Measurements from ENCODE around the gene SELENOO.

The SELENOO gene

DNA sequence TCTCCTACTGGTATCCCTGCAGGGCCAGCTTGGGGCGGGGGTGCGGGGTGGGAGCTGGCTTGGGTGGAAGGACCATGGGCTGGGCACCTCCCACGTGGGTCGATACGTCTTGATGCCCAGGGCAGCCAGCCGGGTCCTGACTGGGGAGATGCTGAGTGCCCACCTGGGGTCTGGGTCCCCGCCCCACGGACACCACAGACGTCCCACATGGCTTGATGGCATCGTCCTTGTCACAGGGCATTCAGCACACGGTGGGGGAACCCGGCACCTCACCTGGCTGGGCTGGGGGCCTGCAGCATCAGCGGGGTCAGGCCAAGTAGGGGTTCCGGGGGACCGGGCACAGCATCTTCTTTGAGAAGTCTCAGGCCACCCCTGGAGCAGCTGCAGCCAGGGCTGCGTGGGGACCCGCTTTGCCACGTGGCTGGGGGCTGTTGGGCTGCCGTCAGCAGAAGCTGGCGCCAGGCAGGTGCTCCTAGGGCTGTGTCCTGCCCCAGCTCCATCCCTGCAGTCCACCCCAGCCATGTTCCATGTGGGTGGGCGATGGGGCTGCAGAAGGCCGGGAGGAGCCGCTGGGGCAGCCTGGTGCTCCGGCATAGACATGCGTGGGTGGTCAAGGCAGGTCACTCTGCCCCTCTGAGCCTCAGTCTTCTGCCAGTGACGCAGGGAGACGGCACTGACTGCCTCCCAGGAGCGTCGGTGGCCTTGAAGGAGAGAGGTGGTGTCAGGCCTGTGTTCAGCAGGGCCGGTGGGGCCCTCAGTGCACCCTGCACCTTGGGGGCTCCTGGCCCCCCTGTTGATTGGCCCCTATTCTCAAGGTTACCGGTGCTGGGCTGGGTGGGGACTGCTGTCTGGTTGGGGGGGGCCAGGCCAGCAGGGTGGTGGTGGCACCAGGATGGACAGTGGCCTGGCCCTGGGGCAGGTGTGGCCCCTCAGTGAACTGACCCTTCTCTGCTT lies 8.4 kb downstream of the SELENOO start:
- no peak for TF ChIP-seq TCF12 (IDR thresholded peaks at IDR 0.05; ENCODE audit: low read depth)
- TF ChIP-seq TAF1 (IDR thresholded peaks at IDR 0.05; ENCODE audit: low read depth), result no peak
- TF ChIP-seq ZBTB7A (IDR thresholded peaks at IDR 0.05; ENCODE audit: low read depth), result no peak
- TF ChIP-seq NFIC (IDR thresholded peaks at IDR 0.05), result no peak
- no peak for TF ChIP-seq FOXM1 (IDR thresholded peaks at IDR 0.05; ENCODE audit: borderline replicate concordance, low read depth)
- no peak for TF ChIP-seq TEAD4 (IDR thresholded peaks at IDR 0.05)
- TF ChIP-seq CEBPB (IDR thresholded peaks at IDR 0.05), result no peak
- TF ChIP-seq RAD21 (IDR thresholded peaks at IDR 0.05; ENCODE audit: low read depth), result no peak
- TF ChIP-seq, protein P1, sequence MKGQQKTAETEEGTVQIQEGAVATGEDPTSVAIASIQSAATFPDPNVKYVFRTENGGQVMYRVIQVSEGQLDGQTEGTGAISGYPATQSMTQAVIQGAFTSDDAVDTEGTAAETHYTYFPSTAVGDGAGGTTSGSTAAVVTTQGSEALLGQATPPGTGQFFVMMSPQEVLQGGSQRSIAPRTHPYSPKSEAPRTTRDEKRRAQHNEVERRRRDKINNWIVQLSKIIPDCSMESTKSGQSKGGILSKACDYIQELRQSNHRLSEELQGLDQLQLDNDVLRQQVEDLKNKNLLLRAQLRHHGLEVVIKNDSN (IDR thresholded peaks at IDR 0.05), result no peak
- TF ChIP-seq, protein P2, sequence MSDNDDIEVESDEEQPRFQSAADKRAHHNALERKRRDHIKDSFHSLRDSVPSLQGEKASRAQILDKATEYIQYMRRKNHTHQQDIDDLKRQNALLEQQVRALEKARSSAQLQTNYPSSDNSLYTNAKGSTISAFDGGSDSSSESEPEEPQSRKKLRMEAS (IDR thresholded peaks at IDR 0.05), result no peak
- no peak for TF ChIP-seq EGR1 (IDR thresholded peaks at IDR 0.05)
- no peak for TF ChIP-seq EP300 (IDR thresholded peaks at IDR 0.05; ENCODE audit: borderline replicate concordance)
- no peak for TF ChIP-seq YY1 (IDR thresholded peaks at IDR 0.05; ENCODE audit: low read depth)
- TF ChIP-seq CREB1 (IDR thresholded peaks at IDR 0.05; ENCODE audit: low read depth), result no peak
- TF ChIP-seq, protein P3, sequence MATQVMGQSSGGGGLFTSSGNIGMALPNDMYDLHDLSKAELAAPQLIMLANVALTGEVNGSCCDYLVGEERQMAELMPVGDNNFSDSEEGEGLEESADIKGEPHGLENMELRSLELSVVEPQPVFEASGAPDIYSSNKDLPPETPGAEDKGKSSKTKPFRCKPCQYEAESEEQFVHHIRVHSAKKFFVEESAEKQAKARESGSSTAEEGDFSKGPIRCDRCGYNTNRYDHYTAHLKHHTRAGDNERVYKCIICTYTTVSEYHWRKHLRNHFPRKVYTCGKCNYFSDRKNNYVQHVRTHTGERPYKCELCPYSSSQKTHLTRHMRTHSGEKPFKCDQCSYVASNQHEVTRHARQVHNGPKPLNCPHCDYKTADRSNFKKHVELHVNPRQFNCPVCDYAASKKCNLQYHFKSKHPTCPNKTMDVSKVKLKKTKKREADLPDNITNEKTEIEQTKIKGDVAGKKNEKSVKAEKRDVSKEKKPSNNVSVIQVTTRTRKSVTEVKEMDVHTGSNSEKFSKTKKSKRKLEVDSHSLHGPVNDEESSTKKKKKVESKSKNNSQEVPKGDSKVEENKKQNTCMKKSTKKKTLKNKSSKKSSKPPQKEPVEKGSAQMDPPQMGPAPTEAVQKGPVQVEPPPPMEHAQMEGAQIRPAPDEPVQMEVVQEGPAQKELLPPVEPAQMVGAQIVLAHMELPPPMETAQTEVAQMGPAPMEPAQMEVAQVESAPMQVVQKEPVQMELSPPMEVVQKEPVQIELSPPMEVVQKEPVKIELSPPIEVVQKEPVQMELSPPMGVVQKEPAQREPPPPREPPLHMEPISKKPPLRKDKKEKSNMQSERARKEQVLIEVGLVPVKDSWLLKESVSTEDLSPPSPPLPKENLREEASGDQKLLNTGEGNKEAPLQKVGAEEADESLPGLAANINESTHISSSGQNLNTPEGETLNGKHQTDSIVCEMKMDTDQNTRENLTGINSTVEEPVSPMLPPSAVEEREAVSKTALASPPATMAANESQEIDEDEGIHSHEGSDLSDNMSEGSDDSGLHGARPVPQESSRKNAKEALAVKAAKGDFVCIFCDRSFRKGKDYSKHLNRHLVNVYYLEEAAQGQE (IDR thresholded peaks at IDR 0.05; ENCODE audit: low read depth), result no peak

DNA sequence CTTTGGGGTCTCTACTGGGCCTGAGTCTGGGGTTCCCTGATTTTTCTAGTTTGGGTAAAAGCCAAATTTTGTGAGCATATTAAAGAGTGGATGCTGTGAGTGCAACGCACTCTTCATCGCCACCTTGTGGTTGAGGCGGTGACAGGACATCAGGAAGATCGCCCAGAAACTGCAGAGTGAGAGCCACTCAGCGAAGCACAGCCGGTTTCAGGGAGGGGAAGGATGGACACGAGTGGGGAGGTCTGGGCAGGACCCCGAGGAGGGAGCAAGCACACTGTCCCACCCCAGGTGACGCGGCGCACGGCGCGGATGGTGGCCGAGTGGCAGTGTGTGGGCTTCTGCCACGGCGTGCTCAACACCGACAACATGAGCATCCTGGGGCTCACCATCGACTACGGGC lies 9.1 kb downstream of the SELENOO start:
- peak; percentile 70 for TF ChIP-seq RAD21 (IDR thresholded peaks at IDR 0.05; ENCODE audit: low read depth)
- 0 out of 2 replicates have a peak, but pooled peaks have one; percentile 20 for TF ChIP-seq NFIC (IDR thresholded peaks at IDR 0.05)
- no peak for TF ChIP-seq TAF1 (IDR thresholded peaks at IDR 0.05; ENCODE audit: low read depth)

DNA sequence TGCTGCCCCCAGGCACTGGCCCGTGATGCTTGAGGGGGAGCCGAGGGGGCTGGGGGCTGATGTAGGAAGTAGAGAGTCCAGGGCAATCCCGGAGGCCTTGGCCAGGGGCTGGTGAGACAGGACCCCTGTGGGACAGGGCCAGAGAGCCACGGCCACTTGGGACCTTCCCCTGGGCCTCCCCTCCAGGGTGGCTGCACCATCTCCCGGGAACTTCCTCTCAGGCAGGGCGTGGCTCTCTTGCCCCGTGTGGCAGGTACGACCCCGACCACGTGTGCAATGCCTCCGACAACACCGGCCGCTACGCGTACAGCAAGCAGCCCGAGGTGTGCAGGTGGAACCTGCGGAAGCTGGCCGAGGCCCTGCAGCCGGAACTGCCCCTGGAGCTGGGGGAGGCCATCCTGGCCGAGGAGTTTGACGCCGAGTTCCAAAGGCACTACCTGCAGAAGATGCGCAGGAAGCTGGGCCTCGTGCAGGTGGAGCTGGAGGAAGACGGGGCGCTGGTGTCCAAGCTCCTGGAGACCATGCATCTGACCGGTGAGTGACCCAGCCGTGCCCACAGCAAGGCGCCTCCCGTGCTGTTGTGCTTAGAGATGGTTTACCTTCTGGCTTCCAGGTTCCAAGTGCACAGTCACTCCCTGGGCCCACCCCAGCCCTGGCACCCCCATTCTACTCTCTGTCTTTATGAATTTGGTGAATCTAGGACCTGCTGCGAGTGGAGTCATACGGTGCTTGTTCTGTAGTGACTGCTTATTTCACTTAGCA lies 9.7 kb downstream of the SELENOO start:
- TF ChIP-seq CEBPB (IDR thresholded peaks at IDR 0.05) (no peak), EP300 (IDR thresholded peaks at IDR 0.05; ENCODE audit: borderline replicate concordance) (no peak), TCF12 (IDR thresholded peaks at IDR 0.05; ENCODE audit: low read depth) (no peak), TAF1 (IDR thresholded peaks at IDR 0.05; ENCODE audit: low read depth) (no peak), TEAD4 (IDR thresholded peaks at IDR 0.05) (no peak), EGR1 (IDR thresholded peaks at IDR 0.05) (no peak), RAD21 (IDR thresholded peaks at IDR 0.05; ENCODE audit: low read depth) (no peak), FOXM1 (IDR thresholded peaks at IDR 0.05; ENCODE audit: borderline replicate concordance, low read depth) (no peak), NFIC (IDR thresholded peaks at IDR 0.05) (no peak), CREB1 (IDR thresholded peaks at IDR 0.05; ENCODE audit: low read depth) (no peak), YY1 (IDR thresholded peaks at IDR 0.05; ENCODE audit: low read depth) (no peak)
- TF ChIP-seq, protein P2 (IDR thresholded peaks at IDR 0.05), result no peak
- TF ChIP-seq, protein P3 (IDR thresholded peaks at IDR 0.05; ENCODE audit: low read depth), result no peak
- TF ChIP-seq, protein P1 (IDR thresholded peaks at IDR 0.05), result no peak

DNA sequence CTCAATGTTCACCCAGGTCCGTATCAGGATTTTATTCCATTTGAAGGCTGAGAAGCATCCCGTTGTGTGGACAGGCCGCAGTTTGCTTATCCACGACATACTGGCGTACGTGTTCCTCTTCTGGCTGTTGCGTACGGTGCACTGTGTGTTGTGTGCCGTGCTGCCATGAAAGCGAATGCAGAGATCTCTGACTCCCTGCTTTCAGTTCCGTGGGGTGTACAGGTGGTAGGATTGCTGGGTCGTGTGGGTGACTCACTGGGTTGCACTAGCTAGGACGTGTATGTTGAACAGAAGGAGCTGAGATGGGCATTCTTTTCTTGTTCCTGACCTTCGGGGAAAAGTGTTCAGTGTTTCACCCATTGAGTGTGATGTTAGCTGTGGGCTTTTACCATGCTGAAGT lies 10.3 kb downstream of the SELENOO start:
- no peak for TF ChIP-seq EP300 (IDR thresholded peaks at IDR 0.05; ENCODE audit: borderline replicate concordance)
- TF ChIP-seq, protein P3 (IDR thresholded peaks at IDR 0.05; ENCODE audit: low read depth), result no peak
- TF ChIP-seq, protein P2 (IDR thresholded peaks at IDR 0.05), result no peak
- no peak for TF ChIP-seq CEBPB (IDR thresholded peaks at IDR 0.05)
- no peak for TF ChIP-seq EGR1 (IDR thresholded peaks at IDR 0.05)
- no peak for TF ChIP-seq YY1 (IDR thresholded peaks at IDR 0.05; ENCODE audit: low read depth)
- TF ChIP-seq NFIC (IDR thresholded peaks at IDR 0.05), result no peak
- TF ChIP-seq RAD21 (IDR thresholded peaks at IDR 0.05; ENCODE audit: low read depth), result no peak
- no peak for TF ChIP-seq ZBTB7A (IDR thresholded peaks at IDR 0.05; ENCODE audit: low read depth)
- TF ChIP-seq, protein P1 (IDR thresholded peaks at IDR 0.05), result no peak

Data from Ishikawa (cell line).